Smooth muscle cell (in vitro differentiated cells): ENCODE results near the gene ADAMTSL2. TPM values are rescaled to one million over a fixed set of nuclear protein-coding genes. Genes with fewer than 3 reads are reported as not detected.

Experiments used
- DNase-seq: peaks from one replicate; lab custom pipeline; 2025; ENCODE audit not compliant: unreplicated experiment; lab: John Stamatoyannopoulos, UW
- H2AFZ ChIP-seq: fragments of 200-600 bp; sonication (generic); 2 replicates; pipeline ENCODE4 v1.6.0; 2016; ENCODE audit warnings: antibody characterized with exemption, low read depth, mild to moderate bottlenecking
- H3F3A ChIP-seq: fragments of 200-600 bp; sonication (generic); 2 replicates; pipeline ENCODE4 v1.6.0; 2017; ENCODE audit warnings: antibody characterized with exemption, low read depth
- H3K27ac ChIP-seq: fragments of 200-600 bp; sonication (generic); 2 replicates; pipeline ENCODE4 v1.5.1; 2016; ENCODE audit warnings: low read depth, mild to moderate bottlenecking
- H3K27me3 ChIP-seq: fragments of 200-600 bp; sonication (generic); 2 replicates; pipeline ENCODE4 v1.6.1; 2016; ENCODE audit warnings: low read depth, mild to moderate bottlenecking
- H3K36me3 ChIP-seq: fragments of 200-600 bp; sonication (generic); 2 replicates; pipeline ENCODE4 v1.5.1; 2016; ENCODE audit warnings: low read depth
- H3K4me1 ChIP-seq: fragments of 200-600 bp; sonication (generic); 2 replicates; pipeline ENCODE4 v1.5.1; 2016; ENCODE audit warnings: low read depth
- H3K4me2 ChIP-seq: fragments of 200-600 bp; sonication (generic); 2 replicates; pipeline ENCODE4 v1.6.0; 2016; ENCODE audit warnings: mild to moderate bottlenecking
- H3K4me3 ChIP-seq: fragments of 200-600 bp; sonication (generic); 2 replicates; pipeline ENCODE4 v1.5.1; 2016; ENCODE audit warnings: mild to moderate bottlenecking
- H3K79me2 ChIP-seq: fragments of 200-600 bp; sonication (generic); 2 replicates; pipeline ENCODE4 v1.6.0; 2016; ENCODE audit warnings: low read depth, mild to moderate bottlenecking
- H3K9ac ChIP-seq: fragments of 200-600 bp; sonication (generic); 2 replicates; pipeline ENCODE4 v1.6.0; 2016; ENCODE audit warnings: low read depth
- H3K9me3 ChIP-seq: fragments of 200-600 bp; sonication (generic); replicated peaks from 2 replicates; pipeline ENCODE4 v1.5.1; 2016; ENCODE audit warnings: low read depth
- H4K20me1 ChIP-seq: fragments of 200-600 bp; sonication (generic); 2 replicates; pipeline ENCODE4 v1.6.0; 2016; ENCODE audit warnings: low read depth
- CTCF ChIP-seq: fragments of 200-600 bp; sonication (generic); IDR thresholded peaks from 2 replicates; pipeline ENCODE4 v1.5.1; 2017; ENCODE audit warnings: borderline replicate concordance, mild to moderate bottlenecking, antibody characterized with exemption; ENCODE audit not compliant: insufficient read depth, poor library complexity, severe bottlenecking
- WGBS: methylation state at CpG from one replicate; pipeline ENCODE4 v1.1.7; 2016; ENCODE audit warnings: low lambda C conversion rate; 5-methylcytosine and 5-hydroxymethylcytosine counted together
- polyA plus RNA-seq: library from polyadenylated mRNA; unstranded; fragments of >200 nt; fragmentation: Nextera tagmentation; extraction: Ambion mirVana; gene quantifications from 2 replicates; pipeline ENCODE4 v1.2.1, GENCODE V29; 2016
- total RNA-seq: library from RNA; depleted of rRNA; stranded (reverse); fragments of >200 nt; gene quantifications from 2 replicates; pipeline ENCODE4 v1.2.3, GENCODE V29; 2014

ADAMTSL2 gene
- total and polyA plus RNA-seq, 2 experiments from 2014 or later, result 8.1 to 10.5 TPM

GRCh38 chr9:133579601-133580418 is 45.3 kb downstream of the ADAMTSL2 start:
- H2AFZ ChIP-seq, result no peak overlapping the region
- no peaks in the 10 kb centered on the region for H3K27me3 ChIP-seq
- no peak for TF ChIP-seq CTCF

DNA sequence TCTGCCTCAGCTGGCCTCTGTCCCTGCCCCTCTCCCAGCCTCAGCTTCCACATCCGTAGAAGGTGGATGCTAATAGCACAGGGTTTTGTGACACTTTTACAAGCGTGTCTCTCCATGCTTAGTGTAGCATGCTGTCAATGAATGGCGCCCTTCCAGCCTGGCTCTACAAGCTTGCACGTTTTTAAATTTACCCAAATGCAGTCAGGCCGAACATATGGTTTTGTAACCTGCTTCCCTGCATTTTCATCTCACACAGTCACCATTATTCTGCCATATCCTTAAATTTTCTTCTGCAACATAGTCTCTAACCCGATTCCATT is 45.9 kb downstream of the ADAMTSL2 start:
- Histone ChIP-seq H3K4me2 (peak overlapping the region; percentile 71), H3K36me3 (no peaks in the 10 kb centered on the region), H3K27ac (peak overlapping the region; percentile 93), H4K20me1 (no peaks in the 10 kb centered on the region), H3K9me3 (no peaks in the 10 kb centered on the region), H3K9ac (no peak overlapping the region), H3K79me2 (no peaks in the 10 kb centered on the region), H3K27me3 (no peaks in the 10 kb centered on the region), H3F3A (peaks cover 47% of the 10 kb centered on the region), H3K4me1 (peaks cover 49% of the 10 kb centered on the region), H2AFZ (no peak overlapping the region), H3K4me3 (no peak overlapping the region)
- no peak for TF ChIP-seq CTCF
- no peak for DNase-seq
- 54% methylated on average over 6 of the region's 6 CpGs for WGBS

More at GRCh38 chr9:133579601-133580418, 45.3 kb downstream of the ADAMTSL2 start:
- no peaks in the 10 kb centered on the region for H3K9me3 ChIP-seq
- H3K27ac ChIP-seq, result peak overlapping the region; percentile 93
- peaks cover 43% of the 10 kb centered on the region for H3K4me1 ChIP-seq
- no peak for DNase-seq
- H3K4me2 ChIP-seq, result peak overlapping the region; percentile 71
- no peak overlapping the region for H3K4me3 ChIP-seq
- H3K36me3 ChIP-seq, result no peaks in the 10 kb centered on the region
- no peaks in the 10 kb centered on the region for H3K79me2 ChIP-seq
- no peaks in the 10 kb centered on the region for H4K20me1 ChIP-seq
- no peak overlapping the region for H3K9ac ChIP-seq
- peaks cover 45% of the 10 kb centered on the region for H3F3A ChIP-seq
- 76% methylated on average over 27 of the region's 31 CpGs for WGBS

- H3K4me1 ChIP-seq, result peaks cover 52% of the 10 kb centered on the region
- peak overlapping the region; percentile 93 for H3K27ac ChIP-seq
- 34% methylated on average over 4 of the region's 4 CpGs for WGBS
- H3K4me2 ChIP-seq, result peak overlapping the region; percentile 71
- H3F3A ChIP-seq, result peaks cover 47% of the 10 kb centered on the region
- H3K9ac ChIP-seq, result peak overlapping the region; percentile 46
- no peaks in the 10 kb centered on the region for H4K20me1 ChIP-seq
- no peak overlapping the region for H3K4me3 ChIP-seq
- no peaks in the 10 kb centered on the region for H3K27me3 ChIP-seq
- H3K9me3 ChIP-seq, result no peaks in the 10 kb centered on the region
- H3K79me2 ChIP-seq, result no peaks in the 10 kb centered on the region
- no peak overlapping the region for H2AFZ ChIP-seq
- no peak for DNase-seq
- H3K36me3 ChIP-seq, result no peaks in the 10 kb centered on the region
- no peak for TF ChIP-seq CTCF
Observed at GRCh38 chr9:133581011-133581410, 46.5 kb downstream of the ADAMTSL2 start.
